CD4-positive, CD25-positive, alpha-beta regulatory T cell (primary cell): ENCODE data around the gene SMCO3. TPM values are rescaled to one million over a fixed set of nuclear protein-coding genes. Genes with fewer than 3 reads are reported as not detected.

ENCODE experiments used
- ATAC-seq, 2 donors: fragments of 150-1000 bp; cut with Tn5 transposase; one replicate each; pipeline ENCODE4 v1.10.0; 2021; ENCODE audit warnings: low read depth in 2 of 2, moderate number of reproducible peaks in 2 of 2, moderate library complexity in 1 of 2
- DNase-seq, 3 donors: peaks; one replicate each; pipeline versions ENCODE4 v3.0.0 to v3.0.0-alpha.2; 2012 to 2022; ENCODE audit warnings: mixed read lengths in 1 of 3
- H3K27ac ChIP-seq: one replicate; pipeline ENCODE4 v1.7.0; 2013; ENCODE audit warnings: mild to moderate bottlenecking, low read length; ENCODE audit not compliant: insufficient read depth, poor library complexity, severe bottlenecking
- H3K27me3 ChIP-seq: one replicate; pipeline ENCODE4 v1.7.0; 2013; ENCODE audit warnings: low read length; ENCODE audit not compliant: control insufficient read depth, insufficient read depth
- H3K36me3 ChIP-seq: one replicate; pipeline ENCODE4 v1.7.0; 2013; ENCODE audit warnings: mild to moderate bottlenecking, low read length, moderate library complexity; ENCODE audit not compliant: control insufficient read depth, insufficient read depth
- H3K4me1 ChIP-seq: 2 replicates; pipeline ENCODE4 v1.7.0; 2013; ENCODE audit warnings: mild to moderate bottlenecking, low read length; ENCODE audit not compliant: insufficient read depth, control insufficient read depth, poor library complexity, severe bottlenecking
- H3K4me3 ChIP-seq: one replicate; pipeline ENCODE4 v1.7.0; 2013; ENCODE audit warnings: low read depth, mild to moderate bottlenecking, low read length, moderate library complexity
- H3K9me3 ChIP-seq, 2 experiments: 1 replicate in 1 of 2; 2 replicates in 1 of 2; pipeline ENCODE4 v1.7.0; 2013; ENCODE audit warnings: low read length in 2 of 2, mild to moderate bottlenecking in 1 of 2, moderate library complexity in 1 of 2; ENCODE audit not compliant: control insufficient read depth in 2 of 2
- H3K27ac Mint-ChIP-seq, 3 donors: one replicate each; pipeline ENCODE4 v1.8.0; 2020 to 2022; ENCODE audit warnings: mild to moderate bottlenecking in 3 of 3, mixed read lengths in 3 of 3, moderate library complexity in 2 of 3
- H3K27me3 Mint-ChIP-seq: one replicate; pipeline ENCODE4 v1.8.0; 2022; ENCODE audit warnings: mild to moderate bottlenecking, mixed read lengths
- H3K36me3 Mint-ChIP-seq: one replicate; pipeline ENCODE4 v1.8.0; 2020; ENCODE audit warnings: mixed read lengths
- H3K4me1 Mint-ChIP-seq, 4 donors: one replicate each; pipeline ENCODE4 v1.8.0; 2020 to 2022; ENCODE audit warnings: mixed read lengths in 4 of 4, mild to moderate bottlenecking in 1 of 4
- H3K4me3 Mint-ChIP-seq, 4 donors: one replicate each; pipeline ENCODE4 v1.8.0; 2020 to 2022; ENCODE audit warnings: mild to moderate bottlenecking in 4 of 4, mixed read lengths in 4 of 4, moderate library complexity in 3 of 4
- H3K9me3 Mint-ChIP-seq, 7 donors: one replicate each; pipeline ENCODE4 v1.8.0; 2020 to 2022; ENCODE audit warnings: mixed read lengths in 7 of 7, mild to moderate bottlenecking in 3 of 7, moderate library complexity in 2 of 7
- polyA plus RNA-seq, 4 donors: library from polyadenylated mRNA; unstranded; fragments of 300-500 nt; fragmentation: Illumina TruSeq; gene quantifications; one replicate each; pipeline ENCODE4 v1.2.3, GENCODE V29; 2021
- total RNA-seq: library from RNA; stranded (reverse); gene quantifications from one replicate; pipeline ENCODE4 v1.2.3, GENCODE V29; 2022

The SMCO3 gene
- total RNA-seq: not detected
- polyA plus RNA-seq: under 1 TPM in 2 of 4 donors, not detected in 2; 0.08 to 0.09 TPM

DNA sequence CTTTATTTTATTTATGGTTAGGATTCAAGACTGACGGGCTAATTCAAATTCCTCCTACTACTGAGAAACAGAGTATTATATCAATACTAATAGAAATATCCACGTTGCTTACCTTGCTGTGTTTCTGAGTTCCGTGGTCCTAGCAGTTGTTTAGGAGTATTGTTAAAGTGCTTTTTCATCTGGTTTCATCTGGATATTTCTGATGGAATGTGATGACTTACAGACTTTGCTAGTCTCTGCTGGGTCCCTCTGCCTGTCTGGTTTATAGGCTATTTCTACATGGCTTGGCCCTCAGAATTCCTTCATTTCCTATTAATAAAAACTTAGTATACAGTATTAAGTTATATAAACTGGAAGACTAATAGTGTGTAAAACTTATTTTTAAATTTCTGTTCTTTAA, at the start of gene SMCO3:
SMCO3 (minus strand) TSS at position 169 of the 400 bp plus-strand sequence. CDS start 7,502 bp downstream, outside the sequence.
- Histone ChIP-seq H3K27me3 (no peaks in the 10 kb centered on the region), H3K9me3 (no peaks in the 10 kb centered on the region), H3K4me3 (no peak within 1 kb of the TSS), H3K4me1 (peaks cover 8% of the 10 kb centered on the region), H3K36me3 (no peaks in the 10 kb centered on the region), H3K27ac (no peak within 1 kb of the TSS)
- H3K27me3 Mint-ChIP-seq: peaks cover 5% of the 10 kb centered on the region
- peaks cover 0 to 14% (median 3%) of the 10 kb centered on the region in 7 donors for H3K9me3 Mint-ChIP-seq
- no peaks in the 10 kb centered on the region for H3K36me3 Mint-ChIP-seq
- peak within 1 kb of the TSS in 1 of 4 donors; percentile 52 for H3K4me3 Mint-ChIP-seq
- peaks cover 9 to 30% (median 22%) of the 10 kb centered on the region in 4 donors for H3K4me1 Mint-ChIP-seq
- ATAC-seq: no peak
- no peak for DNase-seq
- no peak within 1 kb of the TSS for H3K27ac Mint-ChIP-seq

GRCh38 chr12:14860490-14860889, 46.5 kb upstream of the SMCO3 start:
- DNase-seq (no peak), ATAC-seq (no peak)
- no peaks in the 10 kb centered on the region for H3K4me1 ChIP-seq
- no peak overlapping the region for H3K4me3 ChIP-seq
- Mint-ChIP-seq H3K27ac (peak overlapping the region in 1 of 3 donors; percentile 61), H3K36me3 (peaks cover 4% of the 10 kb centered on the region), H3K4me1 (peaks cover 0 to 4% (median 0%) of the 10 kb centered on the region in 4 donors), H3K27me3 (peaks cover 8% of the 10 kb centered on the region), H3K4me3 (no peak overlapping the region), H3K9me3 (peaks cover 2 to 19% (median 11%) of the 10 kb centered on the region in 7 donors)
- H3K36me3 ChIP-seq: no peaks in the 10 kb centered on the region
- peaks cover 6 to 12% of the 10 kb centered on the region in 2 experiments for H3K9me3 ChIP-seq
- peaks cover 2% of the 10 kb centered on the region for H3K27me3 ChIP-seq
- H3K27ac ChIP-seq: no peak overlapping the region

GRCh38 chr12:14858513-14858912, 44.5 kb upstream of the SMCO3 start:
- ATAC-seq (no peak), DNase-seq (no peak)
- Histone ChIP-seq H3K4me1 (no peaks in the 10 kb centered on the region), H3K36me3 (no peaks in the 10 kb centered on the region), H3K4me3 (no peak overlapping the region), H3K9me3 (peaks cover 6 to 12% of the 10 kb centered on the region in 2 experiments), H3K27ac (no peak overlapping the region), H3K27me3 (peaks cover 2% of the 10 kb centered on the region)
- no peak overlapping the region for H3K27ac Mint-ChIP-seq
- no peak overlapping the region for H3K4me3 Mint-ChIP-seq
- H3K4me1 Mint-ChIP-seq: peaks cover 0 to 4% (median 0%) of the 10 kb centered on the region in 4 donors
- peaks cover 2 to 19% (median 11%) of the 10 kb centered on the region in 7 donors for H3K9me3 Mint-ChIP-seq
- peaks cover 4% of the 10 kb centered on the region for H3K36me3 Mint-ChIP-seq
- H3K27me3 Mint-ChIP-seq: peaks cover 4% of the 10 kb centered on the region

- DNase-seq: no peak
- Histone ChIP-seq H3K36me3 (no peaks in the 10 kb centered on the region), H3K9me3 (peaks cover 0 to 5% of the 10 kb centered on the region in 2 experiments), H3K27me3 (no peaks in the 10 kb centered on the region), H3K4me3 (no peak overlapping the region), H3K27ac (no peak overlapping the region), H3K4me1 (no peaks in the 10 kb centered on the region)
- Mint-ChIP-seq H3K36me3 (no peaks in the 10 kb centered on the region), H3K9me3 (peaks cover 0 to 12% (median 5%) of the 10 kb centered on the region in 7 donors), H3K4me1 (peaks cover 0 to 4% (median 0%) of the 10 kb centered on the region in 4 donors), H3K27ac (no peak overlapping the region), H3K27me3 (peaks cover 4% of the 10 kb centered on the region), H3K4me3 (no peak overlapping the region)
- no peak for ATAC-seq
Observed at GRCh38 chr12:14854586-14855183, 40.7 kb upstream of the SMCO3 start.

DNA sequence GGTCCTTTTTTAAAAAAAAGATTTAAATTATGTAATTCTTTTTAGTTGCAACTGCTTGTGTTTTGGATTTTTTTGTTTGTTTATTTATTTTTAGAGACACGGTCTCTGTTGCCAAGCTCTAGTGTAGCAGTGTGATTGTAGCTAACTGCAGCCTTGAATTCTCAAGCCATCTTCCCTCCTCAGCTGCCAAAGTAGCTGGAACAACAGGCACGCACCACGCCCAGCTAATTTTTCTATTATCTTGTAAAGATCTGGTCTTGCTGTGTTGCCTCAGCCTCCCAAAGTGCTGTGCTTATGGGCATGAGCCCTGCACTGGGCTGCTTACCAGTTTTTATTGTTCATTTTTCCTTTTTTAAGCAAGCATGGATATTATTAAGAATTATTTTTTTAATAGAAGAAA, 40.0 kb upstream of the SMCO3 start:
- Mint-ChIP-seq H3K27ac (no peak overlapping the region), H3K9me3 (peaks cover 0 to 5% (median 0%) of the 10 kb centered on the region in 7 donors), H3K27me3 (peaks cover 4% of the 10 kb centered on the region), H3K4me3 (no peak overlapping the region), H3K4me1 (peaks cover 0 to 4% (median 0%) of the 10 kb centered on the region in 4 donors), H3K36me3 (no peaks in the 10 kb centered on the region)
- no peak for DNase-seq
- Histone ChIP-seq H3K4me1 (no peaks in the 10 kb centered on the region), H3K27ac (no peak overlapping the region), H3K36me3 (no peaks in the 10 kb centered on the region), H3K4me3 (no peak overlapping the region), H3K27me3 (no peaks in the 10 kb centered on the region), H3K9me3 (no peaks in the 10 kb centered on the region)
- no peak for ATAC-seq

- Histone ChIP-seq H3K4me1 (no peaks in the 10 kb centered on the region), H3K27me3 (no peaks in the 10 kb centered on the region), H3K36me3 (no peaks in the 10 kb centered on the region), H3K4me3 (no peak overlapping the region), H3K9me3 (no peaks in the 10 kb centered on the region), H3K27ac (no peak overlapping the region)
- no peak for DNase-seq
- ATAC-seq: no peak
- Mint-ChIP-seq H3K36me3 (no peaks in the 10 kb centered on the region), H3K4me3 (no peak overlapping the region), H3K4me1 (peaks cover 0 to 4% (median 0%) of the 10 kb centered on the region in 4 donors), H3K9me3 (peaks cover 0 to 5% (median 0%) of the 10 kb centered on the region in 7 donors), H3K27me3 (no peaks in the 10 kb centered on the region), H3K27ac (peak overlapping the region in 2 of 3 donors; percentile 31 to 92)
Observed at GRCh38 chr12:14852880-14853279, 38.9 kb upstream of the SMCO3 start.

DNA sequence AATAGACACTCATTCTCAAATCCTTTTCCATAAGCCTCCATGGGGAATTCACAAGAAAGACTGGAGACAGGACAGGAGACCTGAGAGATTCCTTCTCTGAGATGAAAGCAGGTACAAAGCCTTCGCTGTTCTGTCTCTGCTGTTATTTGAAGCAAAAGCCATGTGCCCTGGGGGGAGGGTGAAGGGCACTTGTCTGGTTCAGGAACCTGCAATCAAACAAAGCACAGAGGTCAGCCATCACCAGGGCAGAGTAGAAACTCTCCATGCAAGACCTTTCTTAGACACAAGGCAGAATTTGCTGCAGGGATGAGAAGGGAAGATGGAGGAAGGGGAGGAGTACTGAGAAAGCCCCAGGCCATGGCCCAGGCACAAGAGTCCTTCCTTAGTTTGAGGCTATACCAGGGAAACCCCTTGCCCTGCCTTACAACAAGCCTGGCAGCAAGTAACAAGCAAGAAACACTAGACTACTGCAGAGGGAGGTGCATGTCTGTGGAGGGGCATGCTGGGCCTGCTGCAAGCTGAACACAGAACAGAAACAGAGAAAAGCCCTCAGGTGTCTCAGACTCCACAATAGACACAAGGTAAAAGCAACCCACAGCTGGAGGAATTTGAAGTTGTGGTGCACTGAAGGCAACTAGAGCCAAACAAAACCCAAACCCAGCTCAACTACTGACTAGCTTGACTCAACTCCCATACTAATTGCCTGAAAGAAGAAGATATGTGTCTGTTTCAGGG, 37.1 kb upstream of the SMCO3 start:
- no peaks in the 10 kb centered on the region for H3K36me3 Mint-ChIP-seq
- DNase-seq (no peak), ATAC-seq (no peak)
- no peaks in the 10 kb centered on the region for H3K36me3 ChIP-seq
- no peaks in the 10 kb centered on the region for H3K9me3 ChIP-seq
- H3K4me3 ChIP-seq: no peak overlapping the region
- H3K4me1 Mint-ChIP-seq: peaks cover 0 to 2% (median under 1%) of the 10 kb centered on the region in 4 donors
- no peak overlapping the region for H3K27ac ChIP-seq
- H3K27ac Mint-ChIP-seq: no peak overlapping the region
- H3K4me3 Mint-ChIP-seq: no peak overlapping the region
- no peaks in the 10 kb centered on the region for H3K9me3 Mint-ChIP-seq
- H3K4me1 ChIP-seq: no peaks in the 10 kb centered on the region
- no peaks in the 10 kb centered on the region for H3K27me3 ChIP-seq
- no peaks in the 10 kb centered on the region for H3K27me3 Mint-ChIP-seq
